NCI-H510A (cell line): ENCODE data around the gene SKA1.

Experiments
- DNase-seq: peaks from one replicate; lab custom pipeline; 2025; lab: John Stamatoyannopoulos, UW

Gene SKA1

DNA sequence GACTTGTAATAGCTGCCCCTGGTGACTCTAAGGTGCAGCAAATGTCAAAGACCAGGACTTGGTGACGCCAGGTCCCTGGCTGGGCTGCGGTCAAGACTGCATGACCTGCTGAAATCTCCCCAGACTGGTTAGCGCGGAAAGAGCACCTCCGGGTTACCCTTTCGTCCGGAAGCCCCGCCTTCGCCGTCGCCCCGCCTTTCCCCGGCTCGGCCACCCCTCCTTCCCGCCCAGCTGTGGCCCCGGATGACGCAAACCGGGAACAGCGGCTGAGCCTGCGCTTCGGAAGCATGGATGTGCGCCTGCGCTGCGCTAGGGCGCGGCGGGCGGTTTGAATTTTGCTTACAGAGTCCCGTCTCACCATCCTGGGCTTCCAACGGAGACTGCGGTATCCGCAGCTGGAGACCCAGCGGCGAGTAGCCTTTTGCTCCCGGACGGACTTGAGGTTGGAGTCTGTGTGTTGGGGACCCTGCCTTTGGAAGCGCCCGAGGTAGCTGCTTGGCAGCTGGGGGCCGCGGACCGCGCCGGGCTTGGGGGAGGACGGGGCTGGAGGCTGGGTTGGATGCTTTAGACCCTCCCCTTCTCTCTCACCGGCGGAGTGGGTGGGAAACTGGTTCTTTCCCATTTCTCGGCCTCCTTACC, at the start of gene SKA1:
TSS of gene SKA1 (plus strand) at position 294 of the 639 bp plus-strand sequence. CDS start 785 bp downstream, outside the sequence.
- peak; percentile 54 for DNase-seq

GRCh38 chr18:50327983-50328382, 46.9 kb upstream of the SKA1 start:
- no peak for DNase-seq

DNA sequence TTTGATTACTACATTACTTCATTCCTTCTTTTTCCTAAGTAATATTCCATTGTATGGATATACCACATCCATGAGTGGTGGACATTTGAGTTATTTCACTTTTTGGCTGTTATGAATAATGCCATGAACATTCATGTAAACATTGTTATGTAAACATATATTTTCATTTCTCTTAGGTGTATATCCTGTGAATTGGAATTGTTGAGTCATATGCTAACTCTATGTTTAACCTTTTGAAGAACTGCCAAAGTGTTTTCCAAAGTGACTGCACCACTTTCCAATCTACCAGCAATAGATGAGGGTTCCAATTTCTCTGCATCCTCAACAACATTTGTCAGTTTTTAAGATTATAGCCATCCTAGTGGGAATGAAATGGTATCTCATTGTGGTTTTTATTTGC, 44.7 kb upstream of the SKA1 start:
- DNase-seq, result no peak

DNA sequence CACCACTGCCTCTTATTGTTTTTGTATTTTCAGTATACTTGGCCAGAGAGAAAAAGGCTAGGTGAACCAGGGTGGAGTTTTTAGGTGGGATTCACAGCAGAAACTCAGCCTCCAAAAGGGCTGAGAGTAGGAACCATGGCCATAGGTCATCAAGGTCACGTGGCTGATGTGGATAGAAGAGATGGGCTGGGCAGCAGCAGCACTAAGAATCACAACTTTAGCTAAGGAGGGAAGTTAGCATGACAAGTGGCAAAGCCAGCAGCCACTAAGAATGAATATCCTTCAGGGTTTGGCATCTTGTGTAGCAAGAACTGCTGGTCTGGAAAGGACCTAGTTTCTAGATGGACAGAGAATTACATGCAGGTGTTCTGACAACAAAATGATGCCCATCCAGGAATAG, 43.2 kb upstream of the SKA1 start:
- DNase-seq, result no peak

- no peak for DNase-seq
Observed at GRCh38 chr18:50334546-50335152, 40.2 kb upstream of the SKA1 start.

GRCh38 chr18:50338122-50338521, 36.7 kb upstream of the SKA1 start:
- DNase-seq, result no peak

- no peak for DNase-seq
Observed at GRCh38 chr18:50338715-50339114, 36.1 kb upstream of the SKA1 start.

GRCh38 chr18:50340078-50340477, 34.8 kb upstream of the SKA1 start:
- no peak for DNase-seq

GRCh38 chr18:50341443-50341842, 33.4 kb upstream of the SKA1 start:
- no peak for DNase-seq

DNA sequence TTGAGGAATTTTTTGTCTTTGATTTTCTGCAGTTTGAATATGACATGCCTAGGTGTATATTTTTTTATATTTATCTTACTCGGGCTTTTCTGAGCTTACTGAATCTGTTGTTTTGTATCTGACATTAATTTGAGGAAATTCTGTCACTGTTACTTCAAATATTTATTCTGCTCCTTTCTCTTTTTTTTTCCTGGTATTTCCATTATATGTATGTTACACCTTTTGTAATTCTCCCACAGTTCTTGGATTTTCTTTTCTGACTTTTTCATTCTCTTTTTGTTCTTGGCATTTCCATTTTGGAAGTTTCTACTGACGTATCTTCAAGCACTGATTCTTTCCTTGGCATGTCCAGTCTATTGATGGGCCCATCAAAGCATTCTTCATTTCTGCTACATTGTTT, 24.1 kb upstream of the SKA1 start:
- DNase-seq, result no peak

DNA sequence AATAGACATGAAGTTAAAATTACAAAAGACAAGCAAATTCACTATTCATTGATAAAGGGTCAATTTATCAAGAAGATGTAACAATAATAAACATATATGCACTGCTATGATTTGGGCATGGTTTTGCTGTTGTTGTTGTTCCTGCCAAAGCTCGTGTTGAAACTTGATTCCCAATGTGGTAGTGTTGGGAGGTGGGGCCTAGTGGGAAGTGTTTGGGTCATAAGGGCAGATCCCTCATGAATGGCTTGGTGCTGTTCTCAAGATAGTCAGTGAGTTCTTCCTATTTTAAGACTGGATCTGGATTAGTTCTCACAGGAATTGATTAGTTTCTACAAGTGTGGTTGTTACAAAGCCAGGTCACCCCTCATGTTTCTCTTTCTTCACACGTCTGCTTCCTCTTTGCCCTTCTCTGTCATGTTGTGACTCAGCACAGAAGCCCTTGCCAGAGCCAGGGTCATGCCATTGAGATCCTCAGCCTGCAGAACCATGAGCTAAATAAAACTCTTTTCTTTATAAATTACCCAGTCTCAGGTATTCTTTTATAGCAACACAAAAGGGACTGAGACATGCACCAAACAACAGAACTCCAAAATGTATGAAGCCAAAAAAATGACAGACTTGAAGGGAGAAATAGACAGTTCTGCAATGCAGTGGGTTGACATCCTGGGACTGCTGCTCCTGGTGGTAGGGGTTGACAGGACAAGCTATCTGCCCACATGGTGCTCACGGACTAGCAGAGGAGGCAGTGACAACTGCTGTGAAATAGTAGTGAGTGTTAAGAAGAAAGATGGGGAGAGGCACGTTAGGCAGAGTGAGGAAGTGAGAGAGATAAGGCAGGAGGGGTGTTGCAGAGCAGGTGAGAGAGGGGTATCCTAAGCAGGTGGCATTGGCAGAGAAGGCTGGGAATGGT, 18.6 kb upstream of the SKA1 start:
- no peak for DNase-seq

GRCh38 chr18:50358844-50359243, 16.0 kb upstream of the SKA1 start:
- DNase-seq, result no peak

- DNase-seq, result no peak
Observed at GRCh38 chr18:50359806-50360205, 15.0 kb upstream of the SKA1 start.

GRCh38 chr18:50360611-50361010, 14.2 kb upstream of the SKA1 start:
- DNase-seq, result no peak

- DNase-seq, result no peak
Observed at GRCh38 chr18:50369672-50370071, 5.2 kb upstream of the SKA1 start.

DNA sequence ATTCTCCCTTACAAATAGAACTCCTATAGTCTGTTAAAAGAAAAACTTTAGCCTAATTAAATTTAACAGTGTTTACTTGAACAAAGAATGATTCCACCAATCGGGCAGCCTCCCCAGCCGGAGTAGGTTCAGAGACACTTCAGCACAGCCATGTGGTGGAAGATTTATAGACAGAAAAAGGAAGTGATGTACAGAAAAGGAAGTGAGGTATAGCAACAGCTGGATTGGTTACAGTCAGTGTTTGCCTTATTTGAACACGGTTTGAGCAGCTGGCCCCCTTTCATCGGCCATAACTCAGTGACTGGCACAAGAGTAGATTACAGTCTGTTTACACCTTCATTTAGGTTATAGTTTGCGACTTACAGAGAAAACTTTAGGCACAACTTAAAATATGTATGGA, 2.1 kb upstream of the SKA1 start:
- DNase-seq, result no peak

GRCh38 chr18:50373561-50374219, 1.2 kb upstream of the SKA1 start:
- DNase-seq, result no peak

DNA sequence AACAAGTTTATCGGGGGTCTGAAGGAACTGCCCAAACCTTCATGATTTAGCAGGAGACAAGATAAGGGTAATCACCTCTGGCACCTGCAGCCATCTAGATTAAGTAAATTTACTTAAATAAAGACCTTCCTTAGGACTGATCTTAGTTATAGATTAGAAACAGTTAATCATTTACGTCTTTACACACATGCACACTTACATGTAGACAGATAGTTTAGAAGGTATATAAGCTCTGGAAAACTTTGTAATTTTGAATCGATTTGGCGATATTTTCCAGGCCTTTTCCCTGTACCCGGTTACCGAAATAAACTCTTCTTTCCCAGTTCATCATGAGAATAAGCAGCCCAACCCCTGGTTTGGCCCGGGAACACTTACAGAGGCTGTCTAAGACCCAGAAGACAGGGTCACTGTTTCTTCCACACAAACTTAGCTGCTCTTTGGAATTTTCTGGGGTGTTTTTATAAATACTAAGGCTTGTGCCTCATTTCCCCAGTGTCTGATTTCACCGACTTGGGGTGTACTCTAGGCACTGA, 560 bp upstream of the SKA1 start:
- DNase-seq, result no peak

DNA sequence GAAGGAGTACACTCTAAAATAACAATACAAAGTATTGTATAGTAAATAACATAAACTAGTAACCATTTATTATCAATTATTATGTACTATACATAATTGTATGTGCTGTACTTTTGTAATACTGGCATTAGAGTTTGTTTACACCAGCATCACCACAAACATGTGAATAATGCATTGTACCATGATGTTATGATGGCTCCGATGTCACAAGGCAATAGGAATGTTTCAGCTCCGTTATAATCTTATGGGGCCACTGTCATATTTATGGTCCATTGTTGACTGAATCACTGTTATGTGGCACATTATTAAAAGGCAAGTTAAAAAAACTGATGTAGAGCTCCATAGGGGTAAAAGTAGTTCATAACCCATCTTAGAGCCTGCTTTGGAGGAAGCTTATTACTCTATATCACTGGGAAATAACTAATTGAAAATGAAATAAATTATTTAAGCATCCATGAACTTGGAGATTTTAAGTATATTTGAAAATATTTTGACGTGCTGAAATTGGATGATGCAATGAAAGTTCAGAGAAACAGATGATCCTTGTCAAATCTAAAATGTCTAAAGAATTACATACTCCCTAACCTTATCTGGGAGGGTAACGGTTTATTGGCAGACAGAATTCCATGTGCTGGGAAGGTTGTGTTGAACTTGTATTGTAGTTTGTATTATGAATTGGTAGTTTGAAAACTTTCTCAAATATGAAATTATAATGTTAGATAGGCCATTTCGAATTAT, 2.4 kb downstream of the SKA1 start:
- DNase-seq, result no peak

DNA sequence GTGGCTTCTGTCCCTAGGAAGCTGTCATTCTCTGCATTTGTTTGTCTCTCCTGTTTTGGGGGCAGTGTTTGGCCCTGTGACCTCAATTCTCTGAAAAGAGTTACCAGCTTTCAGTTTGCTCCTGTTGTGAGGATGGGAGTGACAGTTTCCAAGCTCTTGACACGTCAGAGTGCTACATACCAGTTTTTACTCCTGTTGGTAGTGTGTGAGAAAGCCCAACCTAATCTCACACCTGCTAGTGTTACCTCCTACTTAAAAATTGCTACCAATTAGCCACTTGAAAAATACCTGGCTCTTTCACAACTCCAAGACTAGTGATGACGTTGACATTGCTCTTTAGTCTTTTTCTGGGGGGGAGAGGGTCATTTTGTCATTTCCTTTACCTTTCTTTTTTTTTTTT, 14.1 kb downstream of the SKA1 start:
- DNase-seq, result no peak

- DNase-seq, result no peak
Observed at GRCh38 chr18:50393802-50394201, 19.0 kb downstream of the SKA1 start.

GRCh38 chr18:50395093-50395492, 20.2 kb downstream of the SKA1 start:
- no peak for DNase-seq
